ENCODE measurements around the gene AKAP6.

The AKAP6 gene

DNA sequence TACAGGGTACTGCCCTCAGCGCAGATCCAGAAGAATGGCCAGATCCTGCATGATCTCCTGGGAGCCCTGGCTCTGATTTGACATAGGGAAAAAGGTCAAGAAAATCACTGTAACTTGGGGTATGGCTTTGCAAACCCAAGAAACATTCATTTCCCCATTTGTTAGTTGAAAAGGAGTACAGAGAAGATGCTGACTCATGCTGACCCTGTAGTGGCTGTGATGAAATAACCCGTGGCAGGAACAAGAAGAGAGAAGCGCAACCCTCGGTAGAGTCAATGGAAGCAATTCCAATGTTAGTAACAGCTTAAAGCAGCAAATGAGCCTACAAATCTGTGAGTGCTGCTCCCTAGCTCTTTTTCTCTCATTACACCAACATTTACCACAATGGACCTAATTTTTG is 328.0 kb downstream of the AKAP6 start:
- H3K4me3 ChIP-seq (ENCODE audit: low read depth in 1 of 2, low read length in 2 of 2): no peak overlapping the region
- no peaks in the 10 kb centered on the region for H3K36me3 ChIP-seq (ENCODE audit: control insufficient read depth in 1 of 2, insufficient read depth in 2 of 2, low read length in 2 of 2)
- H3K27ac ChIP-seq (ENCODE audit: low read length): no peak overlapping the region
- H3K4me1 ChIP-seq (ENCODE audit: control insufficient read depth in 1 of 2, insufficient read depth in 2 of 2, low read length in 2 of 2): peaks cover 0 to 4% of the 10 kb centered on the region in 2 donors
- H3K27me3 ChIP-seq (ENCODE audit: low read depth, low read length): no peaks in the 10 kb centered on the region
- no peaks in the 10 kb centered on the region for H3K9me3 ChIP-seq (ENCODE audit: control insufficient read depth in 1 of 2, low read length in 2 of 2)

- H3K4me1 ChIP-seq (ENCODE audit: control insufficient read depth in 1 of 2, insufficient read depth in 2 of 2, low read length in 2 of 2): peaks cover 0 to 4% of the 10 kb centered on the region in 2 donors
- no peaks in the 10 kb centered on the region for H3K9me3 ChIP-seq (ENCODE audit: control insufficient read depth in 1 of 2, low read length in 2 of 2)
- no peak overlapping the region for H3K4me3 ChIP-seq (ENCODE audit: low read depth in 1 of 2, low read length in 2 of 2)
- H3K27me3 ChIP-seq (ENCODE audit: low read depth, low read length): no peaks in the 10 kb centered on the region
- H3K27ac ChIP-seq (ENCODE audit: low read length): no peak overlapping the region
- no peaks in the 10 kb centered on the region for H3K36me3 ChIP-seq (ENCODE audit: control insufficient read depth in 1 of 2, insufficient read depth in 2 of 2, low read length in 2 of 2)
These were observed 332.1 kb downstream of the AKAP6 start for GRCh38 chr14:32661216-32661615.

GRCh38 chr14:32662211-32662610 is 333.1 kb downstream of the AKAP6 start:
- Histone ChIP-seq H3K9me3 (ENCODE audit: control insufficient read depth in 1 of 2, low read length in 2 of 2) (no peaks in the 10 kb centered on the region), H3K27me3 (ENCODE audit: low read depth, low read length) (no peaks in the 10 kb centered on the region), H3K36me3 (ENCODE audit: control insufficient read depth in 1 of 2, insufficient read depth in 2 of 2, low read length in 2 of 2) (no peaks in the 10 kb centered on the region), H3K27ac (ENCODE audit: low read length) (no peak overlapping the region), H3K4me1 (ENCODE audit: control insufficient read depth in 1 of 2, insufficient read depth in 2 of 2, low read length in 2 of 2) (no peaks in the 10 kb centered on the region), H3K4me3 (ENCODE audit: low read depth in 1 of 2, low read length in 2 of 2) (no peak overlapping the region)

DNA sequence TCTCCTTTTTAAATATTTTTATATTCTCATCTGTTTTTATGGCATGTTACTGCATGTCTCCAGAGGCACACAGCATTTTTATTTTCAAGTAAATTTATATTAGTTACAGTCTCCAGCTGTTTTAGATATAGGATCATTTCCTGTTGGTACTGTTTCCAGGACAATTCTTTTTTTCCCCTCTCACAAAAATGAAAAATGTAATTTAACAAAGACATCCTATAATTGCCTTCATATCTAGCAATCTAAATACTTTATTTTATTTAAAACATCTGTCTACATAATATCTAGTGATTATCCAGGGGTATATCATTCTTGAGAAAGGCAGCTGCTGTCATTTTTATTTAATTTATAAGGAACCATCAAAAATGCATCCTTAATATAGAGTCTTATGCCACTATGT is 337.2 kb downstream of the AKAP6 start:
- Histone ChIP-seq H3K27me3 (ENCODE audit: low read depth, low read length) (no peaks in the 10 kb centered on the region), H3K36me3 (ENCODE audit: control insufficient read depth in 1 of 2, insufficient read depth in 2 of 2, low read length in 2 of 2) (no peaks in the 10 kb centered on the region), H3K4me3 (ENCODE audit: low read depth in 1 of 2, low read length in 2 of 2) (no peak overlapping the region), H3K4me1 (ENCODE audit: control insufficient read depth in 1 of 2, insufficient read depth in 2 of 2, low read length in 2 of 2) (no peaks in the 10 kb centered on the region), H3K9me3 (ENCODE audit: control insufficient read depth in 1 of 2, low read length in 2 of 2) (no peaks in the 10 kb centered on the region), H3K27ac (ENCODE audit: low read length) (no peak overlapping the region)

DNA sequence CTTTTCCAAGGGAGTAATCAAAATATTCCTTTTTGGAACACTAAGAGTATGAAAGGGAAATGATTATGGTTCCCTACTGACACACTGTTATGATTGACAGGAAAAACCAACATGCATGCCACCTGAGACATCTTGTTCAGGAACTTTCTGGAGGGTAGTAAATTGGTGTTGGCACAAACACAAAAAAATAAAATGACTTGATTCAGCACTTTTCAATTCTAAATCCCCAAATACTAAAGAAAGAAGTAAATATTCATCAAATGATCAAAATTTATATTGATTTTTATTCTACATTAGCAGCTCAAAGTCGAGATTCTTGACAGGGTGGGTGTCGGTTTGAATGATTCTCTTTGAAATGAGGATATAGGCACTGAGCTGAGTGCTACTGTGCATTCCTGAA is 338.2 kb downstream of the AKAP6 start:
- no peaks in the 10 kb centered on the region for H3K4me1 ChIP-seq (ENCODE audit: control insufficient read depth in 1 of 2, insufficient read depth in 2 of 2, low read length in 2 of 2)
- no peaks in the 10 kb centered on the region for H3K36me3 ChIP-seq (ENCODE audit: control insufficient read depth in 1 of 2, insufficient read depth in 2 of 2, low read length in 2 of 2)
- H3K4me3 ChIP-seq (ENCODE audit: low read depth in 1 of 2, low read length in 2 of 2): no peak overlapping the region
- H3K9me3 ChIP-seq (ENCODE audit: control insufficient read depth in 1 of 2, low read length in 2 of 2): no peaks in the 10 kb centered on the region
- no peak overlapping the region for H3K27ac ChIP-seq (ENCODE audit: low read length)
- no peaks in the 10 kb centered on the region for H3K27me3 ChIP-seq (ENCODE audit: low read depth, low read length)

DNA sequence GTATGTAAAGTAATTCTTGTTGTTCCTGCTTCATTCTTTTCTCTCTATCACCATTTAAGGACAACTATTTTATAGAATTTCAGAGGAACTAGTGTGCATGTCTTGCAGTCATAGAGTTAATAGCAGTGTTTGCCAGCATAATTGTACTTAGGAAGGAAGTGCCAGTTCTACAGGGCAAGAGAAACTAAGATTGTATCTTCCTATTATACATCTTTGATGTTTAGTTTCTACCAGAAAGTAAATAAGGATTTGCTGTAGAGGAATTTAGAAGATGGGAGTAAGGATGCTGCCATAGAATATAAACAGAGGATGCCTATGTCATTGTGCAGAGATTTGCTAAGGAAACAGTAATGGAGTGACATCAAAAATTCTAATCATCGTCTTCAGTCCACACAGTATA is 338.7 kb downstream of the AKAP6 start:
- Histone ChIP-seq H3K9me3 (ENCODE audit: control insufficient read depth in 1 of 2, low read length in 2 of 2) (no peaks in the 10 kb centered on the region), H3K4me1 (ENCODE audit: control insufficient read depth in 1 of 2, insufficient read depth in 2 of 2, low read length in 2 of 2) (no peaks in the 10 kb centered on the region), H3K27ac (ENCODE audit: low read length) (no peak overlapping the region), H3K27me3 (ENCODE audit: low read depth, low read length) (no peaks in the 10 kb centered on the region), H3K4me3 (ENCODE audit: low read depth in 1 of 2, low read length in 2 of 2) (no peak overlapping the region), H3K36me3 (ENCODE audit: control insufficient read depth in 1 of 2, insufficient read depth in 2 of 2, low read length in 2 of 2) (no peaks in the 10 kb centered on the region)

DNA sequence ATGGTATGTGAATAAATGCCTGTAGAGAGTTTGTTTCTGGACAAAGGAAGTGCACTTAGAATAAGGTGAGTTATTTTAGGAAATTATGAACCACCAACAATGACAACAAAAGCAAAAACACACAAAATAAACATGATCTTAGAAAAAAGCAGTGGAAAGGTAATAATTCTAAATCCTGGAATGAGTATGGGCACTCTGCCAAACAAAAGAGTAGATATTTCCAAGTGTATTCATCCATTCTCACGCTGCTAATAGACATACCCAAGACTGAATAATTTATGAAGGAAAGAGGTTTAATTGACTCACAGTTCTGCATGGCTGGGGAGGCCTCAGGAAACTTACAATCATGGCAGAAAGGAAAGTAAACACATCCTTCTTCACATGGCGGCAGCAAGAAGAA is 340.3 kb downstream of the AKAP6 start:
- Histone ChIP-seq H3K27me3 (ENCODE audit: low read depth, low read length) (no peaks in the 10 kb centered on the region), H3K4me1 (ENCODE audit: control insufficient read depth in 1 of 2, insufficient read depth in 2 of 2, low read length in 2 of 2) (no peaks in the 10 kb centered on the region), H3K27ac (ENCODE audit: low read length) (no peak overlapping the region), H3K36me3 (ENCODE audit: control insufficient read depth in 1 of 2, insufficient read depth in 2 of 2, low read length in 2 of 2) (no peaks in the 10 kb centered on the region), H3K9me3 (ENCODE audit: control insufficient read depth in 1 of 2, low read length in 2 of 2) (no peaks in the 10 kb centered on the region), H3K4me3 (ENCODE audit: low read depth in 1 of 2, low read length in 2 of 2) (no peak overlapping the region)

DNA sequence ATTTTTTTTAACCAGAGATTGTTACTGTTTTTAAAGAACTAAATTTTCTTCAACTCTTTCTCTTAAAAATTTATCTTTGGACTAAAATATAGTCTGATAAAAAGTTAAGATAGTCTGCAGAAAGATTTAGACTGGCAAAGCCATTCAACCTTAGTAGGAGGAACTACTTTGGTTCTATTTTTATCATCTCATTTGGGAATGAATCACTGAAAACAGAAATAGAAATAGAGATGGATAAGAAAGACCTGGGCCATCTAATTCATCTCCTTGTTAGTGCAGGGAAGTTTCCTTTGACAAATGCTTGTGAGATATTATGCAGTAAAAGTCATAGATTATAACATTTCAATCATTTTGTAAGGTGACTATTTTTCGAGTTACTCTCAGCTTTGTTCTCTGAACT is 346.3 kb downstream of the AKAP6 start:
- H3K9me3 ChIP-seq (ENCODE audit: control insufficient read depth in 1 of 2, low read length in 2 of 2): no peaks in the 10 kb centered on the region
- no peak overlapping the region for H3K4me3 ChIP-seq (ENCODE audit: low read depth in 1 of 2, low read length in 2 of 2)
- H3K27me3 ChIP-seq (ENCODE audit: low read depth, low read length): no peaks in the 10 kb centered on the region
- peaks cover 0 to 3% of the 10 kb centered on the region in 2 donors for H3K4me1 ChIP-seq (ENCODE audit: control insufficient read depth in 1 of 2, insufficient read depth in 2 of 2, low read length in 2 of 2)
- H3K36me3 ChIP-seq (ENCODE audit: control insufficient read depth in 1 of 2, insufficient read depth in 2 of 2, low read length in 2 of 2): no peaks in the 10 kb centered on the region
- H3K27ac ChIP-seq (ENCODE audit: low read length): no peak overlapping the region

GRCh38 chr14:32677129-32677780 is 348.2 kb downstream of the AKAP6 start:
- Histone ChIP-seq H3K4me1 (ENCODE audit: control insufficient read depth in 1 of 2, insufficient read depth in 2 of 2, low read length in 2 of 2) (peaks cover 0 to 3% of the 10 kb centered on the region in 2 donors), H3K27ac (ENCODE audit: low read length) (no peak overlapping the region), H3K27me3 (ENCODE audit: low read depth, low read length) (no peaks in the 10 kb centered on the region), H3K36me3 (ENCODE audit: control insufficient read depth in 1 of 2, insufficient read depth in 2 of 2, low read length in 2 of 2) (no peaks in the 10 kb centered on the region), H3K9me3 (ENCODE audit: control insufficient read depth in 1 of 2, low read length in 2 of 2) (no peaks in the 10 kb centered on the region), H3K4me3 (ENCODE audit: low read depth in 1 of 2, low read length in 2 of 2) (no peak overlapping the region)

DNA sequence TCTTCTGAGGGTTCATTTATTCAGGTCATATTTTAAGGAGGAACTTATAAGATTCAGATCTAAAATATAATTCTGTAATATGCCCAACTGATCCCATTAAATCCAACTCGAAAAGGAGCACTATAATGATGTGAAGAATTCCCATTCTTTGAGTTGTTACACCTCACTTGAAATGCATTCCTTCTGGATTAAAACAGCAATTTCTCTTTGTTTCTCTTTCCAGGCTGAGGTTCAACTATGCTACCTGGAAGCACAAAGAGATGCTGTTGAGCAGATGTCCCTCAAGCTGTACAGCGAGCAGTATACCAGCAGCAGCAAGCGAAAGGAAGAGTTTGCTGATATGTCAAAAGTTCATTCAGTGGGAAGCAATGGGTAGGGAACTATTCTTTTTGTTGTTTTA is 349.0 kb downstream of the AKAP6 start:
- H3K4me1 ChIP-seq (ENCODE audit: control insufficient read depth in 1 of 2, insufficient read depth in 2 of 2, low read length in 2 of 2): peaks cover 0 to 3% of the 10 kb centered on the region in 2 donors
- no peak overlapping the region for H3K4me3 ChIP-seq (ENCODE audit: low read depth in 1 of 2, low read length in 2 of 2)
- H3K36me3 ChIP-seq (ENCODE audit: control insufficient read depth in 1 of 2, insufficient read depth in 2 of 2, low read length in 2 of 2): no peaks in the 10 kb centered on the region
- no peaks in the 10 kb centered on the region for H3K9me3 ChIP-seq (ENCODE audit: control insufficient read depth in 1 of 2, low read length in 2 of 2)
- no peaks in the 10 kb centered on the region for H3K27me3 ChIP-seq (ENCODE audit: low read depth, low read length)
- no peak overlapping the region for H3K27ac ChIP-seq (ENCODE audit: low read length)

DNA sequence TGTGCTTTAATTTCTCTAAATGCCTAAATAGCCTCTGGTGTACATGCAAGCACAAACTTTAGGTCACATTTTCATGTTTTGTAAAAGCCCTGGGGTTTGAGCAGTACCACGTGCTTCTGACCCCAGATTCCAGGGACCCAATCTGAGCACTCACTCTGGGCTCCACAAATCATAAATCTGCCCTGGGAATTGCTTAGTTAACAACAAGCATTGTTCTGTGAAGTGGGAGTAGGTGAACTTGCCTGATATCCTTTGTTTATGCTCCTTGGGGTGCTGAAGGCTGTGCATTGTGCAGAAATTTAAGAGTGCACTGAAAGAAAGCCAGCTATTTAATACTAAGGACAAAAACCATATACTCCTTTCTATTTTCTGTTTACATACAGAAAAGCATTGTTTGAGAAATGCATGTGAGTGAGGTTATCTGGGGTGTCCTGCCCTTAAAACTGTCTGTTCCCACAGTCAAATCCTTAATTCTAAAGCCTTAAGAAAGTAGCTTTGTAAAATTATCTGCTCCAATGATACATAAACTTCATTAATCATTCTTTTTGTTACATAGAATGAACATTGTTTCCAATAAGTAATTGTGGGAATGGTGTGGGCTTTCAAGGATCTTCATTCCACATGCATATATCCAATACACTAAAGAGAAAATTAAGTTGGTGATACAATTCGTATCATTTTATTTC is 351.0 kb downstream of the AKAP6 start:
- H3K4me3 ChIP-seq (ENCODE audit: low read depth in 1 of 2, low read length in 2 of 2): no peak overlapping the region
- H3K27me3 ChIP-seq (ENCODE audit: low read depth, low read length): no peaks in the 10 kb centered on the region
- no peaks in the 10 kb centered on the region for H3K9me3 ChIP-seq (ENCODE audit: control insufficient read depth in 1 of 2, low read length in 2 of 2)
- H3K27ac ChIP-seq (ENCODE audit: low read length): no peak overlapping the region
- peaks cover 0 to 3% of the 10 kb centered on the region in 2 donors for H3K4me1 ChIP-seq (ENCODE audit: control insufficient read depth in 1 of 2, insufficient read depth in 2 of 2, low read length in 2 of 2)
- H3K36me3 ChIP-seq (ENCODE audit: control insufficient read depth in 1 of 2, insufficient read depth in 2 of 2, low read length in 2 of 2): no peaks in the 10 kb centered on the region

GRCh38 chr14:32681598-32681997 is 352.5 kb downstream of the AKAP6 start:
- H3K27me3 ChIP-seq (ENCODE audit: low read depth, low read length): no peaks in the 10 kb centered on the region
- peaks cover 0 to 3% of the 10 kb centered on the region in 2 donors for H3K4me1 ChIP-seq (ENCODE audit: control insufficient read depth in 1 of 2, insufficient read depth in 2 of 2, low read length in 2 of 2)
- H3K27ac ChIP-seq (ENCODE audit: low read length): no peak overlapping the region
- no peak overlapping the region for H3K4me3 ChIP-seq (ENCODE audit: low read depth in 1 of 2, low read length in 2 of 2)
- H3K9me3 ChIP-seq (ENCODE audit: control insufficient read depth in 1 of 2, low read length in 2 of 2): no peaks in the 10 kb centered on the region
- H3K36me3 ChIP-seq (ENCODE audit: control insufficient read depth in 1 of 2, insufficient read depth in 2 of 2, low read length in 2 of 2): no peaks in the 10 kb centered on the region
